IPS-NIHi7 (cell line): ENCODE data around the gene ATP11A.

Experiments
- DNase-seq: peaks from one replicate; pipeline ENCODE4 v3.0.0; 2012; ENCODE audit warnings: mixed read lengths; ENCODE audit errors: extremely low spot score

The ATP11A gene

DNA sequence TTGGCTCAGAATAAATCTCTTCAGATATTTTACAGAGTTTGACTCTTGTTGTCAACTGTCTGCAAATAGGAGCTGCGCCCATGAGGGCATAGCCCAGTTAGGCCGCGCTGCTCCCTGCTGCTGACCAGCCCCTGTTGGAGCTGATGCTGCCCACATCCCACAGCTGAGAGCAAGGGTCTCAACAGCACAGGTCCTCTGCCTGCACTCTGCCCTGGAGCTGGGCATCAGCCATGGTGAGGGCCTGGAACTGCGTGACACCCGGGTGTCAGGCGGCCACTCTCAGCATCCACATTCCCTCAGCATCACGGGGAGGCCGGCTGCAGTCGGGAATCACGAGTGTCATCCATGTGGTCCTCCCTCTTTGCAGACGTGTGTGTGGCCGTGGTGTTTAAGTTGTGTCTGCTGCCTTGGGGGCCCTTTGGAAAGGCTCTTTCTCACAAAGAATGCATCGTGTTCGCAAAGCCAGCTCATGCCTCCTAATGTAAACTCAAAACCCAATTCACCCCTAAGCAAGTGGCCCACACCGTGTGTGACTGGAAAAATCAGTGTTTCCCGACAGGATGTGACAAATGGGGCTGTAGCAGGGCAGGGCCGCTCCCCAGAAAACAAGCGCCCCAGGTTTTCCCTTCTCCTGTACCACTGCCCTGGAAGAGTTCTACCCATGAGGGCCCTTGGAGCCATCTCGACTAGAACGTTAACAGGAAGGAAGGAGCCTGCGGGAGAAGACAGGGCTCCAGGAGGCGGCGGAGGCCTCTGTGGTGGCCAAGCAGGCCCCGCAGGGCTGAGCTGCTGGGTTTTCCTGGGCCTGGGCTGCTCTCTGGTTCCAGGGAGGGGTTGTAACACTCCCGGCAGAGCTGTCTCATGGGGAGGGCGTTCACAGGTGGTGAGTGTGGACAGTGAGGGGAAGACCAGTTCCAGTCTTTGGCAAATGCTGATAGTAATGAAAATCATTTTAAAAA, 20.3 kb downstream of the ATP11A start:
- DNase-seq: no peak

DNA sequence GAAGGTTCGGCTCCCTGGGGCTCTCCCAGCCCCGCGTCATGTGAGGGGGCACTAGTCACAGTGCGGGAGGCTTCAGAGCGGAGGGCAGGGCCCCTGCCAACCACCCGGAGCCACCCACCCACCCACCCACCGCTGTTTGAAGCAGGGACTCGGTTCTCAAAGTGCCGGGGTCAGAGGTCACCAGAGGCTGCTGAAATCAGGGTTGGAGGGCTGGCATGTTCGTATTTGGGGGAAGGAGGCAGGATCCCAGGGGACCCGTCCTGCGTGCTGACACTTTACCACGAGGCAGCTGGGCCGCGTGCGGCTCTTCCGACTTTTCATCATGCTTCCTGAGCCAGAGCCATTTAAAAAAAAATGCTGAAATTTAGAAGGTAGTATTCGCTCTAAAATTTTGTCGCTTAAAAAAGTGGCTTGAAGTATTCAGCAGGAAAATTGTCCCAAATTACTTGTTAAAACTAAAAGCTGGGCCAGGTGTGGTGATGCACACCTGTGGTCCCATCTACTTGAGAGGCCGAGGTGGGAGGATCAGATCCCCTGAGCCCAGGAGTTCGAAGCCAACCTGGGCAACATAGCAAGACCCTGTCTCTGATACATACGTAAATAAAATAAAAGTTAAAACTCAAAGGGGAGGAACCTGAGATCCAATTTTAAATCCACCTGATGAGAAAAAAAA, 21.2 kb downstream of the ATP11A start:
- DNase-seq: no peak

DNA sequence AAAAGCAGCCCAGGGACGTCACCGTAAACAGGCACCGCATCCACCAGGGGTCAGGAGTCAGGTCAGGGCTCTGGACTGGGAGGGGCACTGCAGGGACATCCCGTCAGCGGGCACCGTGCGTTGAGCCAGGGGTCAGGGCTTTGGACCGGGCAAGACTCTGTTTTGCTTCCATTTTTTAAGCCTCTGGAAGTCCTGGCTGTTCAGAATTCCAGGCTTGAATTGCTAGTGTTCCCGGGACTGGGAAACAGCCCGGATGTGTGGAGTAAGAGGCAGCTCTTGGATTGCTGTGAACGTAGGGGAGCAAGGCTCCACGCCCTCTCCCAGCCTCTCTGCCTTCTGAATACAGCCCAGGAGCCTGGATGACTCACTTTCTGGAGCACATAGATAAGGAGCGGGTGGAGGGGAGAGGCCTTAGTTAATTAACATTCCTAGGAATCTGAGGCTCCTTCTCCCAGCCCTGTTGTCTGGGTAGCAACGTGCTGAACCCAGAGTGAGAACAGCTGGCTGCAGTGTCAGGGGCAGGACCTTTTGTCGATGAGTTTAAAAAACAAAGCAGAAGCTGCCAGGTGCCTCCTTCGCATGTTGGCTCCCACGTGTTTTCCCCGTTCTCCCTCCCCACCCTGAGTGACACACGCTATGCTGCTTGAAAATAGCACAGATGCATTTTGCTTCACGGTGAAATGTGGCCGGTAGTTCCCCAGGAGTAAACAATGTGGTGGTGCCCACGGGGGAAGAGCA, 21.9 kb downstream of the ATP11A start:
- peak; percentile 90 for DNase-seq

DNA sequence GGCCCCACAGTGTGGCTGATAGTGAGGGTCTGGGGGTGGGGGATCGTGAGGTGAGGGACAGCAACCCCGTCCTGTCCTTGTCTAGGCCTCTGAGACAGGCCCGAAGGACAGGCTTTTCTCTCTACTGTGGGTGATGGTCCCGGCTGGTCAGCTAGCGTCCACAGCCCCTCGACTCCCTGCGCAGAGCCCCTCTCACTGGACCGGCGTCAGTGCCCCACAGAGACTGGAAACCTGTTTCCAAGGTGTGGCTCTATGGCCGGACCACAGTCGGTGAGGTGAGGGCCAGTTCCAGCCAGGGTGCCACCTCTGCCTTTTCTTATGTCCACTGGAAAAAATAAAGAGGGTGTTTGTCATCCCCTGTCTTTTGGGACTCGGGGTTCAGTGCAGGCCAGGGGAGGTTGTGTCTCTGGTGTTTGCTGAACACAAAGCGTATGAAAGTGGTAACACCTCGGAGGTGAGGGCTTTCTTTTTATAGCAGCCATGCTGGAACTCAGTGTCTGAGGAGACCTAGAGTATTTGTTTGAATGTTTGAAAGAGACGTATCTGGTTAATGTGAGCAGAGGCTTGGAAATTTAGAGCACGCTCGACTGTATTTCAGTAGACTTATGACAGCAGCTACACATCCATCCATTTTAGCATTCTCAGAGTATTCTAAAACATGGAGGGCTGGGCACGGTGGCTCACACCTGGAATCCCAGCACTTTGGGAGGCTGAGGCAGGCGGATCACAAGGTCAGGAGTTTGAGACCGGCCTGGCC, 22.8 kb downstream of the ATP11A start:
- DNase-seq: no peak

DNA sequence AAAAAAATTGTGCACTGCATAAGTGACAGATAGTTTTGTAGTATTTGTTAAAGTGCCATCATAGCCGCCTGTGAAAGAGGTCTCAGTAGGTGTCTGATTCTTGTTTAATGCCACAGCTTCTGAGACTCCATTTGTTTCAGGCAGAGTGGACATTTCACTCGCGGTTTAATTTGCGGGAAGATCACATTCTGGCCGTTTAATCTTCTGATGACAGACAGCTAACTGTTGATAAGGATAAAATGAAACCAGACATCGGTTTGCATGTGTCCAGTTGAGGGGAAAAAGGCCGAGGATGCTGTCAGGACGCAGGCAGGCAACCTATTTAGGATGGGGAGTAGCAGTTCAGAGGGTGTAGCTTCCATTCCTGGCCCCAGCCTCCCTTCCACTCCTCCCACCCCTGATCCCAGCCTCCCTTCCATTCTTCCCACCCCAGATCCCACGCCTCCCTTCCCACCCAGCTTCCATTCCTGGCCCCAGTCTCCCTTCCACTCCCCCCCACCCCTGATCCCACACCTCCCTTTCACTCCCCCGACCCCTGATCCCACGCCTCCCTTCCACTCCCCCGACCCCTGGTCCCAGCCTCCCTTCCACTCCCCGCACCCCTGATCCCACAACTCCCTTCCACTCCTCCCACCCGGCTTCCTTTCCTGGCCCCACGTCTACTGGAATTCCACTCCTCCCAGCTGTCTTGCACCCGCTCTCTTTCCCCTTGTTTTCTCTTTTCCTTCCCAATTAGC, 23.8 kb downstream of the ATP11A start:
- no peak for DNase-seq

DNA sequence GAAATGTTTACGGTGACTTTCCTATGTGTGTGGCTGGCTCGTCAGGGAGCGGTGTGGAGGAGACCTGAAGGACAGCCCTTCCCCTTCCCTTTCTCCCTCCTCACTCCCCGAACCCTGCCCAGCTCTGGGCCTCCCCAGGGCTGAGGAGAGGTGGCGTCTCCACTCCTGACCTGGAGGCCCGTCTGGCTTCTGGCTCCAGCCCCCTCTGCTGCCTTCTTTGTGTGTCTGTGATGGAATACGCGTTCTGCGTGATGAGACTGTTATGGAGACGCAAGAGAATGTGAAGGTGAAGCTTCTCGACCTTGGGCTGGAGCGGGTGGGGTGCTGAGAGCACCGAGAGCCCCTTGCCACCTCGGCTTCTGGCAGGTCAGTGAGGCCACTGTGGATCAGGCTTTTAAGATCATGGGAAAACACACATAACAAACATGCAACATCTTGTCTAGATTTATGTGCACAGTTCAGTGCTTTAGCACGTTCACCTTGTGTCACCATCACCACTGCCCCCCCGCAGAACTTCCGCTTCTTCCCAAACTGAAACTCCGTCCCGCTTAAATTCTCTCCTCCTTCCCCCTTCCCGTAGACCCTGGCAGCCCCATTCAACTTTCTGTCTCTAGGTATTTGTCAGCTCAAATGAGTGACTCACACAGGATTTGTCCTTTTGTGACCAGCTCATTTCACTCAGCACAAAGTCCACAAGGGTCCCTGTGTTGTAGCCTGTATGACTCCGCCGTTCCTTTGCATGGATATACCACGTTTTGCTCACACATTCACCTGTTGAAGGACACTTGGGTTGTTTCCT, 24.7 kb downstream of the ATP11A start:
- no peak for DNase-seq

DNA sequence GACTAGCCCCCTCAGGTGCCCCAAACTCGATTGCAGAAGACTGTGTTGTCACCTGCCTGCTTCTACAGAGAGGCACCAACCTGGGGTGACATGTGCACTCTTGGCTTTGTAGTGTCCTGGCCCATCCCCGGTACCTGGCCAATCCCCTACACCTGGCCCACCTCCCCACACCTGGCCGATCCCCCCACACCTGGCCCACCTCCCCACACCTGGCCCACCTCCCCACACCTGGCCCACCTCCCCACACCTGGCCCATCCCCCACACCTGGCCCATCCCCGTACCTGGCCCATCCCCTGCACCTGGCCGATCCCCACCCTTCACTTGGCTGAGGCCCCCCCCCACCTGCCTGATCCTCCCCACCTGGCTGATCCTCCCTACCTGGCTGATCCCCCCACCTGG, 25.4 kb downstream of the ATP11A start:
- DNase-seq: no peak

DNA sequence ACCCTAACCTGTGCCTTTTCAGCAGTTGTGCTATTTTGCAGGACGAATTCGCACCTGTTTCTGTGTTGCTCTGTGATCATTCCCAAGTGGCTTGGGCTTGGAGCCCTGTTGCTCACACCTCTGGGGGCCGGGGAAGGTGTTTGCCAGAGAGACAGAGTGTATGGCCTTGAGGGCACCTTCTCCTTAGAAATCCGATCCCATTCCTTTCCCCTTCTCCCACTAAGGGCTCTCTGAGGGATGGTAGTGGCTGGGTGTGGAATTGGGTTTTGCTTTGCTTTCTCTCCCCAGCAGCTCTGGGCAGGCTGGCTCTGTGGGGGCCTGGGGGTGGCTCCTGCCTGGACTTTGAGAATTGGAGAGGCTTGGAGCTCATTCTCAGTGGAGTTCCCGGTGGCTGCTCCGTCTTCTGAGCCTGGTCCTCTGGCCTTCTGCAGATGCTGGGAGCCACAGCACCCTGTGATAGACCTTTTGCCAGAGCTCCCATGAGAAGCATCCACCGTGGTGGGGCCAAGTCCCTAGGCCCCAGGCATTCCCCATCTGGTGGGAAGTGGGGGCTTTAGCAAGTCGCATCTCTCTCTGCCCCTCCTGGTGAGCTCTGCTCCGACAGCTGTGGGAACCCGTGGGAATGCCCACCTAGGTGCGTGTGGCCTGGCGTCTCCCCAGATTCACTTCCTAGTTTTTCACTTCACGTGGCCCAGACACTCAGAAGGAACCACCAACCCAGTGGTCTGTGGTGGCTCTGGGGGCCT, 26.1 kb downstream of the ATP11A start:
- DNase-seq: no peak

DNA sequence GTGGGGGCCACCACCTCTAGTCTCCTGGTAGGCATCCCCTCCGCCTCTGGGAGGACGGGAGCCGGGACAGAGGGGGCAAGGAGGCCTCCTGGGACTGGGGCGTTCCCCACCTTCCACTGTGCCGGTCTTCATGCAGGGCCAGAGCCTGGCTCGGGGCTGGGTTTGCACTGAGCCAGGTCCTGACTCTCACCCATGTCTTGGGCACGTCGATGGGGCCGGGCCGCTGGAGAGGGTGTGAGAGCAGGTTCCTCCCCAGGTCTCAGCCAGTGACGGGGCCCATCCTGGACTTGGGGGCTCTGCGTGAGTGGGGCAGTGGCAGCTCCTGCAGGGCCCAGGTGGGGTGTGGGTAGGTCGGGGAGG, 26.6 kb downstream of the ATP11A start:
- DNase-seq: no peak

DNA sequence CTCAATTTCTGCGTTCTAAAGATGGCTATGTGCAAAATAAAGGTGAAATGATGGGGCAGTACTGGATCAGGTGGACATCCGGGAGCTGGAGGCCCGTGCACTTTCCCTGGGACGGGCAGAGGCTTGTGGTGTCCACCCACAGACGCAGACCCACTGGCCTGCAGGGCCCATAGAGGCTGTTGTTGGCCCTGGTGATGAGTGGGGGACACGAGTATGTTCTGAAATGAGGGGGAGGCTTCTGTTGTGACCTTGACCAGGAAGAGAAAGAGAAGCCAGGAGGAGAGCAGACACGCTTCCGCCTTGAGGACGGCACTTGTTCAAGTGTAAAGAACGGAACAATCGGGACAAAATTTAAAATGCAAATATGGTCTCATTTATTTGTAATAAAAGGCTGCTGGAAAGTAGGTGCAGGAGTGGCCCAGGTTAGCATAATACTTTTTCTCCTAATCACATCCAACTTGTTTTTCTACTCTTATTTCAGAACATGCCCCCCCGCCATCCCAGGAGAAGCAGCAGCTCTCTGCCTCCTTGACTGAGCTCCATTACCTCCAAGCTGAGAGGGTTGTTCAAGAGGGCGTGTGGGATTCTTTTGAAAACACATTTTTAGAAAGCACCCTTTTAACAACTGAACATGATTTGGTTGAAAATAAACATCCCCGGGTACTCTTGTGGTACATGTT, 27.1 kb downstream of the ATP11A start:
- DNase-seq: no peak

DNA sequence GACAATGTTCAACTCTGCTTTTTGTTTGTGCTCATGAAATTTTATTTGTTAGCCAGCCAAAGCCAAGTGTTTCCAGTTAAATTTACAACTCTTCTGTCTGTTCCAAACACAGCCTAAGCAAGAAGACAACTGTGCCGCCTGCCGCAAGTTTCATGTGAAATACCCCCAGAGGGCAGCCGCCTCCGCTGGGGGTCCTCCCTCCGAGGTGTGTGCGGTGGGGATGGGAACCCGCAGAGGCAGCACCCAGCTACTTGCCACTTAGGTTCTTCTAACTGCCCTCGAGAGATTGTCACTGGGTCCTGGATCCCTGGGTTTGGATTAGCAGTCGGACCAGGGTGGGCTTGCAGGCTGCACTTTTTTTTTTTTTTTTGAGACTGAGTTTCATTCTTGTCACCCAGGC, 28.5 kb downstream of the ATP11A start:
- no peak for DNase-seq

DNA sequence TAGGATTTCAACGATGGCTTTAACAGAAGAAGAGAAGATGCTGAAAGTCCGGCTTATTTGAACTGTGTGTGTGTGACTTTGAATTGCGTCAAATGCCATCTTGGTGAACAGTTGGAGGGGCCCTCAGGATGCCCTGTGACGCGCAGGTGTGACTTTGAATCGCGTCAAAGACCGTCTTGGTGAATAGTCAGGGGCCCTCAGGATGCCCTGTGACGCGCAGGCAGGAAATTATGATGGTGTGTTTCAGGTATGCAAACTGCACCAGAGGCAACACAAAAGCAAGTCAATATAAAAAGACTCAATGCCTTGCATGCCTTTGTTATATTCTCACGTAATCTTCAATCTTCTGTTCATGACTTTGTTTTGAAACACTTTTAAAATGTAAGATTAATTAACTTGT, 29.2 kb downstream of the ATP11A start:
- DNase-seq: no peak

DNA sequence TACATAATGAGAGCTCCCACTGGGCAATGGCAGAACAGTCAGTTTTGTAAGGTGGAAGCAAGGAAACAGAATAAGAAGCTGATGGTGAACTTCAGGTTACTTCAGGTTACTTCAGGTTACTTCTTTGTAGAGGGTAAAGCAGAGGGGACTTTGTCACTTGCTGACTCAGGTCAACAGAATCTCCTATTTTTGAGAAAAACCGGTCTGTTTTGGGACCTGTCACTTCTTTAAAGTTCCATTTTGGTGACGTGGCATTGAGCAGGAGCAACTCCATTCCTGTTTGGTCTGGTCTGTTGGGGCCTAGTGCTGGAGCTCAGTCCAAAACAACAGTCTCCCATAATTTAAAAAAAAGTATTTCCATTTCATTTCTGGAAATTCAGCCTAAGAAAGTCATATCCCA, 29.7 kb downstream of the ATP11A start:
- no peak for DNase-seq

DNA sequence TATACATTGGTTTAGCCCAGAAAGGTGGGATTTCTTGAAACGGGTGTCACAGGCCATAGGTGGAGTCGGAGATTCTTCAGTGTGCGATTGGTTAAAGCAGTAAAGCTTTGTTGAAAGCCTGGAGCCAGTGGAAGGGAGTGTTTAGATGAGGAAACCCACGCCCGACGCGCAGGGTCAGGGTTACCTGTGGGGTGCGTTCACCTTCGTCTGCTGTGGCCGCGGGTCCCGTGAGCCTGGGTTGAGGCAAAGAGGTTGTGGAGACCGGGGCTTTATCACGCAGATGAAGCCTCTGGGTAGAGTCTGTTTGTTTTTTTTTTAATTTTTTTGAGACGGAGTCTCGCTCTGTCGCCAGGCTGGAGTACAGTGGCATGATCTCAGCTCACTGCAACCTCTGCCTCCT, 30.4 kb downstream of the ATP11A start:
- no peak for DNase-seq

DNA sequence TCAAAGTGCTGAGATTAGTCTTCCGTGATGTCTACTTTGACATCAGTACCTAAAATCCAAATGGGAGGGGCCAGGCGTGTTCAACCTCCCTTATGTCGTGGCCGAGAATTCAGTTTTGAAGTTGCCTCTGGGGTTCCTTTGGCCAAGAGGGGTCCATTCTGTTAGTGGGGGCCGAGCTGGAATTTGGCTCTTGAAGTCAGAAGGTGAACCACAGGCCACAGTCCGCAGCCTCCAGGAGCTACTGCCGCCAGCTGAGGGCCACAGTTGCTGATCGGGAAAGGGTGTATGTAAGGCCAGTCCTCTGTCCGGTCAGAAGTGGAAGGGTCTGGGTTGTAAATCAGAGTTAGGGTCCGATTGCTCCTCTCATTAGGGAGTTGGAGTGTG, 31.0 kb downstream of the ATP11A start:
- no peak for DNase-seq

DNA sequence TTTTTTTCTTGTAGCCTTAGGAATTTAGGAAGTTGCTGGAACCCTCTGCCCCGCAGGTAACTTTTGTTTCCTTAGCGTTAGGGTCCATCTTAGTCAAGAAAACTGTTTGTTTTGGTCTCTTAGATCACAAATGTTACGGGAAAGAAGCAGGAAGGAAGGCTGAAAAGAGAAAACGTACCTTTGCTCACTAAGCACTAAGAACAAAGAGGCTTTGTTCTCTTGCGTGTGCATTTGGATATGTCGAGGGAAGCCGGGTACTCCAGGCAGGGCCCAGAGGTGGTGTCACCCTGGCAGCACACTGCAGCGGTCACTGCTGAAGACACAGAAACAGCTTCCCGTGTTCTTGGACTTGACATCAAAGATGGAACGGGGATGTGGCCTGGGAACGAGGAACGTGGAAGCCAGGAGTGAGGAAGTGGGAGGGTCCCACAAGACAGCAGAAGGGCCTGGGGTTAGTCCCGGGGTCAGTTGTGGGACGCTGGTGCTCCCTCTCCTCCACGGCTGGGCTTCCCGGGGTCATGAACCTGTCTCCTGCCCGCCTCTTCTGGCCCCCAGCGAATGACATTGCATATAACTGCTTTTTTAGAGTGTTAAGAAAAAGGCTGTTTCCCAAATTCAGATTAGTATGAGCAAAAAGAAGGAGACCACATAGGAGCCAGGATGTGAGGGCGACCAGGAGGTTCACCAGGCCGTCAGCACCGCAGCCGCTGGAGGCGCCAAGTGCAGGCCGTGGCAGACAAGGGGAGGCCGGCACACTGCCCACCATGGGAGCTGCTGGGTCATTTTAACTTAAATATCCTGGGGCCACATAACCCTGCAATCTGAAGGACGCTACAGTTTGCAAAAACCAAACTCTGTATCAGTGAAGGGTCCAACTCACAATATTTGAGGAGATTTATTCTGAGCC, 31.6 kb downstream of the ATP11A start:
- DNase-seq: no peak

DNA sequence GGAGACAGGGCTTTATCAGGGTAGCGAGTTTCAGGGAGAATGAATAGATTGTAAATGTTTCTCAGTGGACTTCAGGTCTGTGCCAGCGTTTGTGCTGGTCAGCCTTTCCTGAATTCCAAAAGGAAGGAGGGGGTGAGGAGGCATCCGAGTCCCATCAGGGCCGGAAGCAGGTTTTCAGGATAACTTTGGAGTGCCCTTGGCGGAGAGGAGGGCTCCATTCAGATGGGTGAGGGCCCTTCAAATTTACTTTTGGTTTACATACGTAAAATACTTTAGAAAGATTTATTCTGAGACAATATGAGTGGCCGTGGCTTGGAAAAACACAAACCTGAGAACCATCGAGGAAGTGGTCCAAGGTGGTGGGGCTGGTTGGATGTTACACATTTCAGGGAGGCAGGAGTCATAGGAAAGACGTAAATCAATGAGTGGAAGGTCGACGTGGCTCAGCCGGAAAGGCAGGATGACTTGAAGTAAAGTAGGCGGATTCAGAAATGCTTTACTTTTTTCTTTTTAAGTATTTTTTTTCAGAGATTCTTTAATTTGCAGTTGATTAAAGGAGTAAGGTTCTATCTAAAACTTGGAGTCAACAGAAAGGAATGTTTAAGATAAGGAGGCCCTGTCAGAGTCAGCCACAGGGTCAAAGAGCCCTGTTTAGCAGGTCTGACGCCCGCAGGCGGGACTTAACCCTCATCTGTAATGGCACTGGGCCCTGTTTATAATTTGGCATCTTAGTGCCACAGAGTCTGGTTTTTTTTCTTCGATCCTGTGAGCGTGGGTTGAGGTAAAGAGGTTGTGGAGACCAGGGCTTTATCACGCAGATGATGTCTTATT, 32.8 kb downstream of the ATP11A start:
- no peak for DNase-seq
